Stimulated activated CD4-positive, alpha-beta T cell treated with anti-CD3 and anti-CD28 coated beads, Interleukin-4, amount 100 ng/mL, for 1 hour (primary cell): ENCODE measurements around the gene VTI1B.
A peak's percentile ranks its signal among the peaks of the same experiment; 100 is the strongest.
"Not testable (repeated sequence)": the region's sequence is repeated elsewhere in the genome, so short reads cannot be mapped to it uniquely, and the experiment has no call there.

ENCODE experiments used
- DNase-seq: peaks from one replicate; pipeline ENCODE4 v3.0.0-alpha.2; 2020

The VTI1B gene

GRCh38 chr14:67674480-67675218, at the start of gene VTI1B:
VTI1B (minus strand) TSS chr14:67674632; CDS start chr14:67674489, 143 bp downstream.
- DNase-seq, result peak; percentile 79

GRCh38 chr14:67722293-67722692, 47.9 kb upstream of the VTI1B start:
- DNase-seq, result no peak

GRCh38 chr14:67721875-67722274, 47.4 kb upstream of the VTI1B start:
- no peak for DNase-seq

GRCh38 chr14:67719866-67720265, 45.4 kb upstream of the VTI1B start:
- no peak for DNase-seq

GRCh38 chr14:67719385-67719784, 45.0 kb upstream of the VTI1B start:
- not testable (repeated sequence) for DNase-seq

- no peak for DNase-seq
Measured at GRCh38 chr14:67718265-67718664, 43.8 kb upstream of the VTI1B start.

- no peak for DNase-seq
Measured at GRCh38 chr14:67717048-67717447, 42.6 kb upstream of the VTI1B start.

- DNase-seq, result no peak
Measured at GRCh38 chr14:67710209-67710608, 35.8 kb upstream of the VTI1B start.

- DNase-seq, result not testable (repeated sequence)
Measured at GRCh38 chr14:67709796-67710195, 35.4 kb upstream of the VTI1B start.

GRCh38 chr14:67709346-67709745, 34.9 kb upstream of the VTI1B start:
- not testable (repeated sequence) for DNase-seq

- no peak for DNase-seq
Measured at GRCh38 chr14:67705211-67705610, 30.8 kb upstream of the VTI1B start.

- DNase-seq, result no peak
Measured at GRCh38 chr14:67704484-67705089, 30.2 kb upstream of the VTI1B start.

- DNase-seq, result no peak
Measured at GRCh38 chr14:67703997-67704396, 29.6 kb upstream of the VTI1B start.

GRCh38 chr14:67701492-67701891, 27.1 kb upstream of the VTI1B start, which contains the start of gene RDH12:
RDH12 (plus strand) TSS chr14:67701886; CDS start chr14:67722643, 20,757 bp downstream.
- DNase-seq, result not testable (repeated sequence)

GRCh38 chr14:67698179-67698578, 23.7 kb upstream of the VTI1B start:
- no peak for DNase-seq

GRCh38 chr14:67697006-67697405, 22.6 kb upstream of the VTI1B start:
- DNase-seq, result no peak

- peak; percentile 75 for DNase-seq
Measured at GRCh38 chr14:67695394-67695949, 21.0 kb upstream of the VTI1B start, which contains the start of gene RDH11. RDH11 (minus strand) TSS chr14:67695764; CDS start chr14:67695703, 61 bp downstream.

GRCh38 chr14:67694791-67695393, 20.5 kb upstream of the VTI1B start:
- DNase-seq, result peak; percentile 64

GRCh38 chr14:67690011-67690410, 15.6 kb upstream of the VTI1B start:
- no peak for DNase-seq

- DNase-seq, result no peak
Measured at GRCh38 chr14:67683842-67684241, 9.4 kb upstream of the VTI1B start.

GRCh38 chr14:67680941-67681340, 6.5 kb upstream of the VTI1B start:
- no peak for DNase-seq

- no peak for DNase-seq
Measured at GRCh38 chr14:67680121-67680602, 5.7 kb upstream of the VTI1B start.

- DNase-seq, result no peak
Measured at GRCh38 chr14:67679006-67679405, 4.6 kb upstream of the VTI1B start.
